ENCODE measurements around the gene DYNC2I2. TPM values are rescaled to one million over a fixed set of nuclear protein-coding genes. Genes with fewer than 3 reads are reported as not detected.

DYNC2I2 gene
- total RNA-seq, 1 donor from 2014 or later: 58.0 TPM

DNA sequence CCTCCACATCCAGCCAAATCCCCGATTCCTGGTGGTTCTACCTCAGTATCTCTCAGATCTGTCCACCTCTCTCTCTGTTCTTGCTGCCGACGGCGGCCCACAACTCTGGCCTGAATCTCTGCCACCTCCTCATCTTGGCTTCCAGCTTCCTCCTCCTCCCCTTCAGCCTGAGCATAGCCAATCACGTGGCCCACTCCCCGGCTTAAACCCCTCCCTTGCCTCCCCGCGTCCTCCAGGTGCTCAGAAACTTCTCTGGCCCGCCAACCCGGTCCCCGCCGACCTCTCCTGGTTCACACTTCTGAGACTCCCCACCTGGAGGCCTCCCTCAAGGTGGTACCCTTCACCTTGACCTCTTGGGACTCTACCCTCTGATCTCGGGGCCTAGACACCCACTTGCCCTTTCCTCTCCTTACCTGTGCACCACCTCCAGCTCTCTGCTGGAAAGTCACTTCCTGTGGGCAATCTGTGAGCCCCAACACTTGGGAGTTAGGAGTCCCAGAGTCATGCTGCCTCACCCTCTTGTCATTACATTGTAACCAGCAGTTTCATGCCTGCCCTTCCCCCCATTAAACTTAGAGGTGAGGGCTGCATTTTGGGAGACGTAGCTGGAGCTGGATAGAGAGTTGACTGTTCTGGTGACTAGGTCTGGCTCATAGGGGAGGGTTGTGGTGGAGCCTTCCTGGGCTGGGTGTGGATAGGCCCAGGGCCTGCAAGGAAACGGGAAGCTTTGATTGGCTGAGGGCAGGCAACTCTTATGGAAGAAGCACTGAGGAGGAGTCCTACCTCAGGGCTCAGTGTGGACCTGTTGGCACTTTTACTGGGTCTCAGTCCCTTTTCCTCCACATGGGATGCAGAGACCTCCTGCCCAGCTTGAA, 27.9 kb upstream of the DYNC2I2 start:
- Mint-ChIP-seq H3K4me3 (peak overlapping the region; percentile 100), H3K36me3 (ENCODE audit: low read depth) (peaks cover 30% of the 10 kb centered on the region), H3K9me3 (no peaks in the 10 kb centered on the region), H3K27ac (peak overlapping the region; percentile 99), H3K27me3 (no peaks in the 10 kb centered on the region), H3K4me1 (peaks cover 57% of the 10 kb centered on the region)
- peak; percentile 47 for ATAC-seq (ENCODE audit: low read depth)
- ChIA-PET CTCF (interaction anchor here (0.7 to 1.6 kb wide), 3 partner anchors 17 to 384 kb away, joined by 3 to 6 read pairs (median 3); partner anchors contain the start of gene PKN3), POLR2A (interaction anchor here (0.5 to 4.6 kb wide), 30 partner anchors 9 to 1308 kb away, joined by 3 to 61 read pairs (median 5); partner anchors contain the start of genes DYNC2I2, ENDOG, GOLGA2 and KYAT1)
- peak; percentile 63 for DNase-seq
- TF ChIP-seq, protein P1, sequence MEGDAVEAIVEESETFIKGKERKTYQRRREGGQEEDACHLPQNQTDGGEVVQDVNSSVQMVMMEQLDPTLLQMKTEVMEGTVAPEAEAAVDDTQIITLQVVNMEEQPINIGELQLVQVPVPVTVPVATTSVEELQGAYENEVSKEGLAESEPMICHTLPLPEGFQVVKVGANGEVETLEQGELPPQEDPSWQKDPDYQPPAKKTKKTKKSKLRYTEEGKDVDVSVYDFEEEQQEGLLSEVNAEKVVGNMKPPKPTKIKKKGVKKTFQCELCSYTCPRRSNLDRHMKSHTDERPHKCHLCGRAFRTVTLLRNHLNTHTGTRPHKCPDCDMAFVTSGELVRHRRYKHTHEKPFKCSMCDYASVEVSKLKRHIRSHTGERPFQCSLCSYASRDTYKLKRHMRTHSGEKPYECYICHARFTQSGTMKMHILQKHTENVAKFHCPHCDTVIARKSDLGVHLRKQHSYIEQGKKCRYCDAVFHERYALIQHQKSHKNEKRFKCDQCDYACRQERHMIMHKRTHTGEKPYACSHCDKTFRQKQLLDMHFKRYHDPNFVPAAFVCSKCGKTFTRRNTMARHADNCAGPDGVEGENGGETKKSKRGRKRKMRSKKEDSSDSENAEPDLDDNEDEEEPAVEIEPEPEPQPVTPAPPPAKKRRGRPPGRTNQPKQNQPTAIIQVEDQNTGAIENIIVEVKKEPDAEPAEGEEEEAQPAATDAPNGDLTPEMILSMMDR (IDR thresholded peaks at IDR 0.05): no peak
- intact Hi-C loops (cut with micrococcal nuclease): loop anchor here (1.0 to 10.0 kb wide), 5 partner anchors 18 to 360 kb away; partner anchors contain the start of genes COQ4, DYNC2I2, KYAT1 and LRRC8A

DNA sequence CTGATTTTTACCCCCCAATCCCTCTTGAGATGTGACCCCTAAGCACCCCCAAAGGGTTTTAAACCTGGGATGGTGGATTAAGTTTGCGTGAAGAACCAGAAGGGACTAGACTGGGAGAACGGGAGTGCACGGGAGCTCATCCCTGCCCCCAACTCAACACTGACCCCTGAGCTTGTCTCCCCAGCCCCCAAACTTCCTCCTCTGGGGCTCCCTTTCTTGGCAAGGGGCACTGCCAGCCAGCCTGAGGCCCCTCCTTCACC, 27.3 kb upstream of the DYNC2I2 start:
- DNase-seq (no peak), ATAC-seq (ENCODE audit: low read depth) (peak; percentile 0)
- POLR2A ChIA-PET: interaction anchor here (0.5 to 4.6 kb wide), 25 partner anchors 9 to 942 kb away, joined by 3 to 61 read pairs (median 5); partner anchors contain the start of genes DYNC2I2, ENDOG, GOLGA2 and KYAT1
- TF ChIP-seq, protein P1 (IDR thresholded peaks at IDR 0.05): no peak
- Mint-ChIP-seq H3K4me1 (peaks cover 59% of the 10 kb centered on the region), H3K9me3 (no peaks in the 10 kb centered on the region), H3K4me3 (peak overlapping the region; percentile 100), H3K27ac (peak overlapping the region; percentile 99), H3K36me3 (ENCODE audit: low read depth) (peaks cover 32% of the 10 kb centered on the region), H3K27me3 (no peaks in the 10 kb centered on the region)
- intact Hi-C loops (cut with micrococcal nuclease): loop anchor here (1.0 to 10.0 kb wide), 4 partner anchors 19 to 359 kb away; partner anchors contain the start of genes COQ4, DYNC2I2, PKN3 and TRUB2
- CTCF ChIA-PET: interaction anchor here (0.7 to 1.6 kb wide), 2 partner anchors 18 to 385 kb away, joined by 3 to 6 read pairs; partner anchors contain the start of gene PKN3

DNA sequence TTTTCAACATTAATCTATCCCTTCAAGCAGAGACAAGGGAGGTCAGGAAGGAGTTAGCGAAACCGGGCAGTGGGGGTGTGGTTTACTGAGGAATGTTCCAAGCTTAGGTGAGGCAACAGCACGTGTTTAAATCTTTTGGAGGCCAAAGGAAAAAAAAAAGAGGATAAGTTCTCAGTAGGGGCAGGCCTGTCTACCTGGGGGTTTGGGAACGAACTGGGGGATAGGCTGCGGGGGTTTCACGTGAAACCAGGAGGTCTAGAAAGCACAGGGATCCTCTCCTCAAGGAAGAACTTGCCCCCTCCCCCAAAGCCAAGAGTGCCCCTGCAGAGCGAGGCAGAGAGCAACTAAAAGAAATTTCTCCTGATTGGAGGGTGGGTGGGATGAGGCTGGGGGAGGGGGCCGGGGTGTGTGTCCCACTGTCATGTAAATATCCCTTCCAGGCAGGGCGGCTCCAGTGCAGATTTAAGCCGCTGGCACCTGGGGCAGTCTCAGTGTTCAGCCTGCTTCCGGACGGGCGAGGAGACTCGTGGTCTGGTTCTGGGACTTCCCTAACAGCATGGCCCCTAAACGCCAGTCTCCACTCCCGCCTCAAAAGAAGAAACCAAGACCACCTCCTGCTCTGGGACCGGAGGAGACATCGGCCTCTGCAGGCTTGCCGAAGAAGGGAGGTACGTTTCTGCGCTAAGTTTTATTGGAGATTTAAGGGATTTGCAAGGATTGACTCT, 26.9 kb upstream of the DYNC2I2 start:
- Mint-ChIP-seq H3K27me3 (no peaks in the 10 kb centered on the region), H3K4me1 (peaks cover 59% of the 10 kb centered on the region), H3K27ac (peak overlapping the region; percentile 99), H3K36me3 (ENCODE audit: low read depth) (peaks cover 33% of the 10 kb centered on the region), H3K4me3 (peak overlapping the region; percentile 100), H3K9me3 (no peaks in the 10 kb centered on the region)
- DNase-seq (peak; percentile 56), ATAC-seq (ENCODE audit: low read depth) (peak; percentile 57)
- intact Hi-C loops (cut with micrococcal nuclease): loop anchor here (1.0 to 10.0 kb wide), 4 partner anchors 19 to 359 kb away; partner anchors contain the start of genes COQ4, DYNC2I2, PKN3 and TRUB2
- TF ChIP-seq, protein P1 (IDR thresholded peaks at IDR 0.05): no peak
- ChIA-PET POLR2A (interaction anchor here (0.5 to 4.6 kb wide), 33 partner anchors 10 to 1232 kb away, joined by 3 to 61 read pairs (median 5); partner anchors contain the start of genes DYNC2I2, ENDOG, GOLGA2 and KYAT1), CTCF (interaction anchor here (0.6 to 1.6 kb wide), 2 partner anchors 18 to 214 kb away, joined by 3 to 6 read pairs; partner anchors contain the start of gene PKN3)

DNA sequence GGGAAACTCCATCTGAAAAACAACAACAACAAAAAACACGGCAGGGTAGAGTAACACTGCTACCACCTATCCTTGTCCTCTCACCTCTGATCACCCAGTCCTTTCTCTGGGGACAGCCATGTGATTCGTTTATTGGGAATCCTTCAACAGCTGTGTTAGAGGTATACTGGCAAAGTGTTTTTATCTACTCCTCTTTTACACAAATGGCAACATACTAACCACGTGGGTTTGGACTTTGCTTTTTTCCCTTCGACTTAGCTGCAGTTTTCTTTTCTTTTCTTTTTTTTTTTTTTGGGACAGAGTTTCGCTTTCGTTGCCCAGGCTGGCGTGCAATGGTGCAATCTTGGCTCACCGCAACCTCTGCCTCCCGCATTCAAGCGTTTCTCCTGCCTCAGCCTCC, 21.1 kb upstream of the DYNC2I2 start:
- TF ChIP-seq, protein P1 (IDR thresholded peaks at IDR 0.05): no peak
- H3K9me3 Mint-ChIP-seq: no peaks in the 10 kb centered on the region
- DNase-seq (no peak), ATAC-seq (ENCODE audit: low read depth) (no peak)
- H3K4me1 Mint-ChIP-seq: peaks cover 15% of the 10 kb centered on the region
- ChIA-PET POLR2A (interaction anchor here (1.1 kb wide), 1 partner anchor 152 kb away, joined by 7 read pairs; the partner anchor contains the start of gene SPOUT1), CTCF (interaction anchor here (1.0 kb wide), 1 partner anchor 251 kb away, joined by 6 read pairs; no protein-coding TSS in a partner anchor)
- no peak overlapping the region for H3K4me3 Mint-ChIP-seq
- H3K27me3 Mint-ChIP-seq: no peaks in the 10 kb centered on the region
- intact Hi-C loops (cut with micrococcal nuclease): no loop called here
- peaks cover 24% of the 10 kb centered on the region for H3K36me3 Mint-ChIP-seq (ENCODE audit: low read depth)
- peak overlapping the region; percentile 42 for H3K27ac Mint-ChIP-seq

All from activated B cell treated with CpG ODN at 0.5 μM for 24 hours (primary cell).